IMR-90 (cell line): ENCODE results near the gene DLG5. TPM values are rescaled to one million over a fixed set of nuclear protein-coding genes. Genes with fewer than 3 reads are reported as not detected.

ENCODE experiments used
- ATAC-seq: fragments of 200-7000 bp; cut with Tn5 transposase; 2 replicates; pipeline ENCODE4 v1.9.1; 2020; ENCODE audit warnings: low read depth, mild to moderate bottlenecking, moderate library complexity
- BruUV-seq: library from RNA; stranded (reverse); fragments of 400-500 nt; replicated peaks from 2 replicates; lab custom pipeline; 2021; lab: Mats Ljungman, UMichigan
- CTCF ChIA-PET: fragments of 300-600 bp; formaldehyde crosslinking; extraction: SDS; loops from one replicate; lab custom pipeline; 2021; ENCODE audit warnings: antibody characterized with exemption; lab: Yijun Ruan, JAX
- POLR2A ChIA-PET: fragments of 300-600 bp; sonication (Branson Sonifier 250); formaldehyde crosslinking; loops from one replicate; lab custom pipeline; 2022; ENCODE audit warnings: antibody characterized with exemption; ENCODE audit not compliant: unreplicated experiment; lab: Charles Lee
- DNase-seq: peaks from one replicate; pipeline ENCODE4 v3.0.0; 2013
- H2AFZ ChIP-seq: replicated peaks from 2 replicates; pipeline ENCODE3; 2013; ENCODE audit warnings: low read length, mild to moderate bottlenecking; ENCODE audit not compliant: poor library complexity
- H2AK5ac ChIP-seq: 2 replicates; pipeline ENCODE4 v1.6.1; 2013; ENCODE audit warnings: low read depth, low read length, inconsistent platforms
- H2AK9ac ChIP-seq: replicated peaks from 2 replicates; pipeline ENCODE3; 2013; ENCODE audit warnings: mild to moderate bottlenecking, low read depth, low read length, moderate library complexity; ENCODE audit not compliant: poor library complexity
- H2BK120ac ChIP-seq: 2 replicates; pipeline ENCODE4 v1.6.1; 2013; ENCODE audit warnings: low read depth, low read length, inconsistent platforms
- H2BK15ac ChIP-seq: 3 replicates; pipeline ENCODE4 v1.6.1; 2013; ENCODE audit warnings: low read depth, low read length, inconsistent platforms
- H2BK20ac ChIP-seq: 2 replicates; pipeline ENCODE4 v1.6.1; 2013; ENCODE audit warnings: low read depth, mild to moderate bottlenecking, inconsistent platforms, low read length, moderate library complexity
- H2BK5ac ChIP-seq: 2 replicates; pipeline ENCODE4 v1.6.1; 2013; ENCODE audit warnings: mild to moderate bottlenecking, low read depth, low read length, inconsistent platforms; ENCODE audit not compliant: poor library complexity, severe bottlenecking
- H3K14ac ChIP-seq: replicated peaks from 2 replicates; pipeline ENCODE4 v1.6.1; 2013; ENCODE audit warnings: low read depth, low read length, inconsistent platforms
- H3K18ac ChIP-seq: 2 replicates; pipeline ENCODE4 v1.6.1; 2013; ENCODE audit warnings: low read depth, low read length, control low read depth
- H3K23ac ChIP-seq: 2 replicates; pipeline ENCODE4 v1.6.1; 2013; ENCODE audit warnings: low read depth, low read length, inconsistent platforms
- H3K27ac ChIP-seq: 2 replicates; pipeline ENCODE4 v1.5.1; 2013; ENCODE audit warnings: mild to moderate bottlenecking, control low read depth, low read length; ENCODE audit not compliant: insufficient read depth
- H3K27me3 ChIP-seq: 2 replicates; pipeline ENCODE4 v1.6.1; 2013; ENCODE audit warnings: low read length; ENCODE audit not compliant: control insufficient read depth, insufficient read depth
- H3K36me3 ChIP-seq: 2 replicates; pipeline ENCODE4 v1.6.1; 2013; ENCODE audit warnings: low read length, mixed read lengths; ENCODE audit not compliant: control insufficient read depth, insufficient read depth
- H3K4ac ChIP-seq: 2 replicates; pipeline ENCODE4 v1.6.1; 2013; ENCODE audit warnings: low read depth, low read length, inconsistent platforms
- H3K4me1 ChIP-seq: 2 replicates; pipeline ENCODE4 v1.6.1; 2013; ENCODE audit warnings: low read length, mixed read lengths; ENCODE audit not compliant: control insufficient read depth, insufficient read depth
- H3K4me2 ChIP-seq: 2 replicates; pipeline ENCODE4 v1.6.1; 2013; ENCODE audit warnings: low read depth, mild to moderate bottlenecking, control low read depth, low read length, moderate library complexity
- H3K4me3 ChIP-seq: 2 replicates; pipeline ENCODE4 v1.5.1; 2013; ENCODE audit warnings: low read depth, mild to moderate bottlenecking, control low read depth, low read length, moderate library complexity; ENCODE audit not compliant: insufficient read depth
- H3K56ac ChIP-seq: 2 replicates; pipeline ENCODE4 v1.6.1; 2013; ENCODE audit warnings: low read length, inconsistent platforms; ENCODE audit not compliant: insufficient read depth; ENCODE audit errors: extremely low read depth
- H3K79me1 ChIP-seq, 2 experiments: 2 replicates each; pipeline ENCODE4 v1.6.1; 2013; ENCODE audit warnings: low read length in 2 of 2, inconsistent platforms in 1 of 2, low read depth in 1 of 2
- H3K9ac ChIP-seq: 2 replicates; pipeline ENCODE4 v1.6.1; 2013; ENCODE audit warnings: low read depth, low read length, control low read depth
- H3K9me1 ChIP-seq: 2 replicates; pipeline ENCODE4 v1.6.1; 2013; ENCODE audit warnings: low read length, inconsistent platforms; ENCODE audit not compliant: insufficient read depth
- H3K9me3 ChIP-seq: 2 replicates; pipeline ENCODE4 v1.6.1; 2013; ENCODE audit warnings: low read length; ENCODE audit not compliant: control insufficient read depth, insufficient read depth
- H4K20me1 ChIP-seq: 2 replicates; pipeline ENCODE4 v1.6.1; 2013; ENCODE audit warnings: low read length, inconsistent platforms; ENCODE audit not compliant: insufficient read depth
- H4K5ac ChIP-seq: 2 replicates; pipeline ENCODE4 v1.6.1; 2013; ENCODE audit warnings: mild to moderate bottlenecking, low read depth, low read length, control low read depth
- H4K8ac ChIP-seq, 2 experiments: 2 replicates each; pipeline ENCODE4 v1.6.1; 2013; ENCODE audit warnings: low read depth in 2 of 2, low read length in 2 of 2, control low read depth in 1 of 2, inconsistent platforms in 1 of 2
- H4K91ac ChIP-seq: 2 replicates; pipeline ENCODE4 v1.6.1; 2013; ENCODE audit warnings: low read depth, low read length, inconsistent platforms; ENCODE audit not compliant: insufficient read depth
- CEBPB ChIP-seq: IDR thresholded peaks from 2 replicates; pipeline ENCODE4 v1.6.1; 2012; ENCODE audit warnings: low read depth, low read length, improper control_type of control experiment
- CTCF ChIP-seq: conservative IDR thresholded peaks from 2 replicates; pipeline ENCODE4 v1.5.1; 2012; ENCODE audit warnings: mild to moderate bottlenecking, low read depth, low read length, improper control_type of control experiment
- FOS ChIP-seq: fragments of 150-350 bp; IDR thresholded peaks from 2 replicates; pipeline ENCODE4 v1.6.1; 2016; ENCODE audit warnings: low read depth, low read length
- MAZ ChIP-seq: IDR thresholded peaks from 2 replicates; pipeline ENCODE4 v1.6.1; 2012; ENCODE audit warnings: low read depth, mild to moderate bottlenecking, low read length, improper control_type of control experiment, moderate library complexity, borderline replicate concordance
- MXI1 ChIP-seq: IDR thresholded peaks from 2 replicates; pipeline ENCODE4 v1.6.1; 2012; ENCODE audit warnings: low read depth, mild to moderate bottlenecking, low read length, moderate library complexity, borderline replicate concordance
- NFE2L2 ChIP-seq: fragments of 150-350 bp; IDR thresholded peaks from 2 replicates; pipeline ENCODE4 v1.6.1; 2016; ENCODE audit warnings: low read depth, mild to moderate bottlenecking, low read length
- RAD21 ChIP-seq: IDR thresholded peaks from 2 replicates; pipeline ENCODE4 v1.6.1; 2012; ENCODE audit warnings: low read length, improper control_type of control experiment
- RFX5 ChIP-seq: IDR thresholded peaks from 2 replicates; pipeline ENCODE4 v1.8.0; 2012; ENCODE audit warnings: low read depth, mild to moderate bottlenecking, low read length, moderate library complexity
- SMC3 ChIP-seq: fragments of 150-350 bp; IDR thresholded peaks from 2 replicates; pipeline ENCODE4 v1.6.1; 2016; ENCODE audit warnings: low read depth, mild to moderate bottlenecking, antibody characterized with exemption, low read length, moderate library complexity
- USF2 ChIP-seq: fragments of 150-350 bp; IDR thresholded peaks from 2 replicates; pipeline ENCODE4 v1.6.1; 2017; ENCODE audit warnings: mild to moderate bottlenecking, antibody characterized with exemption, low read length, low read depth
- WGBS, 2 experiments: methylation state at CpG; one replicate each; pipeline versions ENCODE4 v1.1.5 to v1.1.7; 2013; ENCODE audit warnings: missing lambda C conversion rate in 2 of 2; ENCODE audit not compliant: insufficient read length in 1 of 2; ENCODE audit errors: extremely low coverage in 2 of 2; 5-methylcytosine and 5-hydroxymethylcytosine counted together
- dilution Hi-C: fragments of 300-500 bp; cut with HindIII; formaldehyde crosslinking; loops from one replicate; pipeline ENCODE4 v1.14.3; 2018; ENCODE audit warnings: low sequenced_read_pairs; ENCODE audit not compliant: unreplicated experiment
- in situ Hi-C: fragments of 300-500 bp; cut with MboI; formaldehyde crosslinking; loops from 3 replicates; pipeline ENCODE4 v1.14.3; 2019; ENCODE audit warnings: low sequenced_read_pairs, inconsistent platforms, mixed read lengths
- intact Hi-C: fragments of 100-400 bp; cut with micrococcal nuclease; formaldehyde crosslinking; loops from 2 replicates; pipeline ENCODE4 v1.10.0; 2022
- polyA plus RNA-seq, 3 experiments: library from polyadenylated mRNA; depleted of rRNA; stranded (reverse); fragments of >200 nt; gene quantifications; 2 replicates each; pipeline ENCODE4 v1.2.3, GENCODE V29; 2012; ENCODE audit warnings: low replicate concordance in 1 of 3
- total RNA-seq: library from RNA; depleted of rRNA; stranded (reverse); fragments of >200 nt; gene quantifications from 2 replicates; pipeline ENCODE4 v1.2.3, GENCODE V29; 2012

Gene DLG5
- total and polyA plus RNA-seq, 2 of the 4 experiments (the other 2 are of a cell fraction) = 12.7 to 28.7 TPM

- TF ChIP-seq RAD21 = no peak
These were observed 54.2 kb downstream of the DLG5 start (continued) for GRCh38 chr10:77872151-77872946.

- peaks cover 22% of the 10 kb centered on the region for H3K36me3 ChIP-seq
- H4K8ac ChIP-seq = no peak overlapping the region
- intact Hi-C loops = no loop called here
- no peak overlapping the region for H2BK120ac ChIP-seq
- peaks cover 41% of the 10 kb centered on the region for H3K9me1 ChIP-seq
- H4K20me1 ChIP-seq = peaks cover 42% of the 10 kb centered on the region
- 0 out of 2 replicates have a peak overlapping the region, but pooled peaks have one; percentile 3 for H3K14ac ChIP-seq
- H3K4me3 ChIP-seq = no peak overlapping the region
- dilution Hi-C loops = no loop called here
- no peak overlapping the region for H2AK5ac ChIP-seq
- H3K9ac ChIP-seq = no peak overlapping the region
- no peaks in the 10 kb centered on the region for H3K27me3 ChIP-seq
- H2AK9ac ChIP-seq = no peak overlapping the region
- WGBS, 2 experiments = 100% methylated on average over 2 of the region's 4 CpGs; no CpG with 5 or more reads in 1 of the 2 experiments
- peaks cover 45 to 92% of the 10 kb centered on the region in 2 experiments for H3K79me1 ChIP-seq
- no peak for ATAC-seq
- no peak overlapping the region for H2BK20ac ChIP-seq
- H3K4me2 ChIP-seq = no peak overlapping the region
- no peak overlapping the region for H4K5ac ChIP-seq
- DNase-seq = no peak
- no peak overlapping the region for H3K56ac ChIP-seq
- no TSS peak for BruUV-seq
- no peak overlapping the region for H3K4ac ChIP-seq
- POLR2A ChIA-PET = no interaction called here
- no peak overlapping the region for H2BK15ac ChIP-seq
- CTCF ChIA-PET = interaction anchor here (1.4 kb wide), 1 partner anchor 11 kb away, joined by 3 read pairs; no protein-coding TSS in a partner anchor
- no peak overlapping the region for H4K91ac ChIP-seq
- H2BK5ac ChIP-seq = no peak overlapping the region
- H3K27ac ChIP-seq = no peak overlapping the region
- no peaks in the 10 kb centered on the region for H3K9me3 ChIP-seq
- in situ Hi-C loops = no loop called here
- peaks cover 7% of the 10 kb centered on the region; the same call in 1 of the 2 replicates for H3K4me1 ChIP-seq
- H3K23ac ChIP-seq = no peak overlapping the region
- no peak overlapping the region for H3K18ac ChIP-seq
- H2AFZ ChIP-seq = no peak overlapping the region
- TF ChIP-seq MXI1 (no peak), SMC3 (no peak), USF2 (no peak), FOS (no peak), CEBPB (no peak), CTCF (no peak), RFX5 (no peak), NFE2L2 (no peak), RAD21 (no peak), MAZ (no peak)
These were observed 56.7 kb downstream of the DLG5 start for GRCh38 chr10:77869626-77870420.
